ENCODE data around the gene TCERG1L.

- TF ChIP-seq POLR2A (IDR thresholded peaks at IDR 0.05) (no peak), EP300 (IDR thresholded peaks at IDR 0.05) (no peak)
- TF ChIP-seq, protein P1, sequence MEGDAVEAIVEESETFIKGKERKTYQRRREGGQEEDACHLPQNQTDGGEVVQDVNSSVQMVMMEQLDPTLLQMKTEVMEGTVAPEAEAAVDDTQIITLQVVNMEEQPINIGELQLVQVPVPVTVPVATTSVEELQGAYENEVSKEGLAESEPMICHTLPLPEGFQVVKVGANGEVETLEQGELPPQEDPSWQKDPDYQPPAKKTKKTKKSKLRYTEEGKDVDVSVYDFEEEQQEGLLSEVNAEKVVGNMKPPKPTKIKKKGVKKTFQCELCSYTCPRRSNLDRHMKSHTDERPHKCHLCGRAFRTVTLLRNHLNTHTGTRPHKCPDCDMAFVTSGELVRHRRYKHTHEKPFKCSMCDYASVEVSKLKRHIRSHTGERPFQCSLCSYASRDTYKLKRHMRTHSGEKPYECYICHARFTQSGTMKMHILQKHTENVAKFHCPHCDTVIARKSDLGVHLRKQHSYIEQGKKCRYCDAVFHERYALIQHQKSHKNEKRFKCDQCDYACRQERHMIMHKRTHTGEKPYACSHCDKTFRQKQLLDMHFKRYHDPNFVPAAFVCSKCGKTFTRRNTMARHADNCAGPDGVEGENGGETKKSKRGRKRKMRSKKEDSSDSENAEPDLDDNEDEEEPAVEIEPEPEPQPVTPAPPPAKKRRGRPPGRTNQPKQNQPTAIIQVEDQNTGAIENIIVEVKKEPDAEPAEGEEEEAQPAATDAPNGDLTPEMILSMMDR (IDR thresholded peaks at IDR 0.05) = no peak
Observed at GRCh38 chr10:131172433-131172832, 139.1 kb downstream of the TCERG1L start.

Data from tibial nerve (tissue), 4 donors.